NCI-H2171 (cell line): ENCODE data around the gene LRRC70.
"Not testable (repeated sequence)": the region's sequence is repeated elsewhere in the genome, so short reads cannot be mapped to it uniquely, and the experiment has no call there.

Experiments
- DNase-seq: peaks from one replicate; lab custom pipeline; 2025; lab: John Stamatoyannopoulos, UW

LRRC70 gene

DNA sequence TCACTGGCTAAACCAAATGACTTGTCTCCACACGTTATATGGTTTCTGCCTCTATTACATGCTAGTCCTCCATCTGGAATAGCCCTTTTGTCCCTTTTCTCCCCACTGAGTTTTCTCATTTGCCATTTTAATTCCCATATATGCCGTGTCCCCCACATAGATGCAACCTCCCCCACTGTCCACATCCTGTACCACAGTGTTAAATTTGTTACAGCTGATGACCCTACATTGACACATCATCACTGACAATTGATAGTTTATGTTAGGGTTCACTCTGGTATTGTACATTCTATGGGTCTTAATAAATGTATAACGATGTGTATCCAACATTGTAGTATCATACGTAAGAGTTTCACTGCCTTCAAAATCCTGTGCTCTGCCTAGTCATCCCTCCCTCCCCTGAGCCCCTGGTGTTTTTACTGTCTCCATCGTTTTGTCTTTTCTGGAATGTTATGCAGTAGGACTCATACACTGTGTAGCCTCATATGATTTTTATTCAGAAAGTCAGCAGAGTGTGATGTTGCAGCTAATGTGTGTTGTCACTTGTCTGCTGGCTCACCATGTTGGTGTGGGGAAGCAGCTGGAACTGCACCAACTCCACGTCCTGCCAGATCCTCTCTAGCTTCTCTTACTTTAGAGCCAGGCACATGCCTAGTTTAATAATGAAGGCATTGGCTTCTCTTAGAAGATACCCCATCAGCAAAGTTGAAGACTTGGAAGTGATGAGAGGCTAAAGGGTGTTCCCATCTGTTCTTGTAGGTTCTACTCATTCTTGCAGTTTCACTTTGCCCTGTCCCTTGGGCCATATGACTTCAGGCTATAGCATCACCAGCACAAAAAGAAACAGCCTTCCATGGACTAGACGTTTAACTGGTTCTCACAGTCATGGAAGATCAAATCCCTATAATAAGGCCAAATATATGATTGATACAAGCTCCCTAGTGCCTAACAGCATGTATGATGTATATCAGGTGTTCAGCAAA lies 30.2 kb downstream of the LRRC70 start:
- DNase-seq = no peak

DNA sequence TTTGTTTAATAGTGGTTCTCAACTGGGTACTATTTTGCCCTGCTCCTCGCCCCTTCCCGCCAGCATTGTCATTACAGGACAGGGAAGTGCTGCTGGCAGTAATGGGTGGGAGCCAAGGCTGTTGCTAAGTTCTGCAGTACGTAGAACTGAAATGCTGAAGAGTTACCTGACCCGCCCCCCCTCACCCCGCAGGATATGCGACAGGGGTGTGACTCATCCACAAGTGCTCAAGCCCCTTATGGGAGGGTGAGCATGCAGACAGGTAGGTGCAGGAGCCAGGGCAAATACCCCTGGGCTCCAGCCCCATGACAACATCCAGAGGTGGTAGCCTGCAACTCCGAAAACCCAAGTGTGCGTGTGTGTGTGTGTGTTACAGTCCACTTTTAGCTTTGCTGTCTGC lies 35.7 kb downstream of the LRRC70 start:
- DNase-seq = no peak

DNA sequence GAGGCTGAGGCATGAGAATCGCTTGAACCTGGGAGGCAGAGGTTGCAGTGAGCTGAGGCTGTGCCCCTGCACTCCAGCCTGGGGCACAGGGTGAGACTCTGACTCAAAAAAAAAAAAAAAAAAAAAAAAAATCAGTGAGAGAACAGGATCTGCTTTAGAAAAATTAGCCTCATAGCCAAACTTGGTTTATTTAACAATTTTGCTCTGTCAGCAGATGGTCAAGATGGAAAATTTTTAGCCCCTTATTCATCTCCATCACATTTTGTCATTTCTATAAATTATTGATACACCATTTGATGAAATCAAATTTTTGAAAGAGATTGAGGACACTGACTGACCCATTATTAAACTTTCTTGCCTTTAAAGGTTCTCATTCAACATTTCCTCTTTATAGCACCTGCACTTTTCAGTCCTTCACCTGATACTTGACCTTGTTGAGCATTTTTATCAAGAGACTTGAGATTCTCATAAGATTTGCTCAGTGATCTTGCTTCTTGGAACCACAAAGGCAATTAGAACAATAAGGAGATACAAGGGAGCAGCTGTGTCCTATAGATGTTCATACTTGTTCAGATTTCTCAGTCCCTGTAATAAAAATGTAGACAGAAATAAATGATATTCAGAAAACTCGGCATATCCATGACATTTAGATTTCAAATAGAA lies 38.1 kb downstream of the LRRC70 start:
- DNase-seq = no peak

DNA sequence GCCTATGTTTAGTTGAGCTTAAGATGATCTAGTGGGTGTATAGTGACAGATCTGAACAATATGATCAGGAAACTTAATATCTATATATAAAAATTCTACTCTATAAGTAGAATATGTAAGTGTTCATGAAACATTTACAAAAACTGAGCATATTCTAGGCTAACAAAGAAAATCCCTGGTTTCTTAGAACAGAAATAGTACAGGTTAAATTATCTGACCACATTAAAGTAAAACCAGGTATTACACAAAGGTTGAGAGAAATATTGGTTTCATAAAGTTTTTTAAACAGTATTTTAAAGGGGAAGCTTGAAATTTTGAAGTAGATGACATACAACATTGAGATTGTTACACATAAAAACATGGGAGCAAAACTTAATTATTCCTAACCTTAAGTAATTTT lies 39.3 kb downstream of the LRRC70 start:
- no peak for DNase-seq

DNA sequence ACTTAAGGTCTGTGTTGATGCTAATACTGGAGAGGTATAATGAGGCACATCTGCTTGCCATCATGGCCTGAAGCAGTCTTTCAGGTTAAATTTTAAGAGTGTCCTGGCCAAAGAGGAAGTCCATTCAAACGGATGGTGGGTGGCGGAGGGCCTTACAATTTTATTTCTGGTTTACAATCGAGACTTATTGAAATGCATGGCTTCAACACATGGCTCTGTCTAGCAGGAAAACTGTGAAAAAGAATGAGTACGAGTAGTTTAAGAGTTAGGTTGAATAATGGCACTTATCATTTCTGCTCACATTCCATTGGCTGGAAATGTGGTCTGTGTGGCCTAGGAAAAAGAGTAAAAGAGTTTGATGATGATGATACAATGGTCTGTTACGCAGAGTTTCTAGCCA lies 42.1 kb downstream of the LRRC70 start:
- no peak for DNase-seq

DNA sequence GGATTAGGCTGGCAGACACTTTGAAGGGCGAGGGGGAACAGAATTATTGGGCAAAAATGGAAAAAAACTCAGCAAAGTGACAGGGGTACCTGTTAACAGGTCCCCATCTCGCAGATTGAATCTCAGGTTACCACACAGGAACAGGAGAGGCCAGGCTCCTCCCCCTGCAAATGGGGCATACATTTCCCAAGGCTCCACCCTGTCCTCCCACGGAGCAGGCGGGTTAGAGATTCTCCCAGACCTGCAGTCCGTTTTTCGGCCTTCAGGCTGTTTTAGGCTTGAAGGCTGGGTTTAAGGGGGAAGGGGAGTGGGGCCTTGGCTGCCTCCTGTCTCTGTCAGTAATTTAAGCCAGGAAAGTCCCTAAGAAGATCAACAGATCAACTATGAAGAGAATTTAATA lies 42.7 kb downstream of the LRRC70 start:
- DNase-seq = no peak

DNA sequence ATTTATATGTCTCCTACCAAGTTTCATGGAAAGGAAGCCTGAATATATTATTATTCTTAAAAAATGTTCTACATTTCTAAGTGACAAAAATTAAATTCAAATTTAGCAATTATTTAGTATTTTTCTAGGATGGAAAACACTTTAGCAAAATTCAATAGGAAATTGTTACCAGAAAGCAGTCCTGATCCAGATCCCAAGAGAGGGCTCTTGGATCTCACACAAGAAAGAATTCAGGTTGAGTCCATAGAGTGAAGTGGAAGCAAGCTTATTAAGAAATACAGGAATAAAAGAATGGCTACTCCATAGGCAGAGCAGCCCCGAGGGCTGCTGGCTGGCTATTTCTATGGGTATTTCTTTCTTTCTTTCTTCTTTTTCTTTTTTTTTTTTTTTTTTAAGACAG lies 44.7 kb downstream of the LRRC70 start:
- DNase-seq = no peak

DNA sequence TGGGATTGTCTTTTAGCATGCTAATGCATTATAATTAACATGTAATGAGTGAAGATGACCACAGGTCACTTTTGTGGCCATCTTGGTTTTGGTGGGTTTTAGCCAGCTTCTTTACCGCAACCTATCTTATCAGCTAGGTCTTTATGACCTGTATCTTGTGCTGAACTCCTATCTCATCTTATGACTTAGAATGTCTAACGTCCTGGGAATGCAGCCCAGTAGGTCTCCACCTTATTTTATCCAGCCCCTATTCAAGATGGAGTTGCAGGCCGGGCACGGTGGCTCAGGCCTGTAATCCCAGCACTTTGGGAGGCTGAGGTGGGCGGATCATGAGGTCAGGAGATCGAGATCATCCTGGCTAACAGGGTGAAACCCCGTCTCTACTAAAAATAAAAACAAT lies 45.8 kb downstream of the LRRC70 start:
- not testable (repeated sequence) for DNase-seq

DNA sequence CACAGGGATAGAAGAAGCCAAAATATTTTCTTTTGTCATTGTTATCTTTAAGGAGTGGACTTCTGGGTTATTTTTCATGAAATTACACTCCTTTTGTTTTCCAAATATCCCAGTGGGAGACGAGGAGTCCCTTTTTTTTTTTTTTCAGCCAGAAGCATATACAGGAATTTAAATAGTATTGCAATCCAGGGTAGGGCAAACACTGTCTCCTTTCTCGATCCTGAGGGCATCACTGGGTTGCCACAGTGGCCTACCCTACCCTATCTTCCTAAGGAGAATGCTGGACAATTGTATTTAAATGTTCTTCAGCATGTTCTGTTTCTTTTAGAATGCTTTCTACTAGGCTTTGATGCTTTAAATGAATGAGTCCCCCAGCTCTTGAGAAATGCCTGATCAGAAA lies 47.9 kb downstream of the LRRC70 start:
- DNase-seq = no peak

DNA sequence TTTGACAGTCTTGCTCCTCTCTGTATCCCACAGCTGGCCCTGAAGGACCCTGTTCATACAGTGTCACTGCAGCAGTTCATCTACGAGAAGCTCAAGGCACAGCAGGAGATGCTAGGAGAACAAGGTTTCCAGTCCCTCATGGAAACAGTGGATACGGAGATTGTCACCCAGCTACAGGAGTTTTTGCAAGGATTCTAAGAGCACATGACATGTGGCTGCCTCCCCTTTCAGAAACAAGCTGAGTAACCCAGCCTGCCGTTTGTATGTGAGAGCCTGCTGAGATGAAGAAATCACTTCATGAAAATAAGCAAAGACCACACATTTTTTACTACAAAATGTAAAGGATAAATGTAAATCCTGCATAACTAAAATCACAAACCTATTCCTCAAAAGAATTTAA lies 48.5 kb downstream of the LRRC70 start:
- DNase-seq = no peak

DNA sequence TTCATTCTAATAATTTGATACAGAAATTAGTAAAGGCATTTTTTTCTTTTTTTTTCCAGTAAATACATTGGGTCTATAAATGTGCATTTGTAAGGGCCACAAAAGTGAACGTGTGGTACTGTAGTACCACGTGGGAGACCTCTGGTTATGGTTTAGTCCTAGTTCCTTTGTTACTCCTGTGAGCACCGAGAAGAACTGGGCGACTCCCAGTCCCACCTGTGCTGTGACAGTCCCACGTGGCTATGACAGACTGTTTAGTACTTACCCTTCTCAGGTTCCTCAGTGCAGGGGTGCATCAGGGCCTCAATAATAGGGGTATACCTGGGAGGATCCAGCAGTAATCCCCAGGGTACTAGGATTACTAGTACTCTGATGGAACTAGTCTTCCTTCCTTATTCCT lies 49.3 kb downstream of the LRRC70 start:
- DNase-seq = peak; percentile 4
